Keratinocyte (primary cell): ENCODE measurements around the gene LEP. TPM values are rescaled to one million over a fixed set of nuclear protein-coding genes. Genes with fewer than 3 reads are reported as not detected.

Source experiments
- DNase-seq: peaks from one replicate; pipeline ENCODE4 v3.0.0-alpha.2; 2011; ENCODE audit warnings: low read depth, missing footprints, low spot score
- FAIRE-seq: peaks from 2 replicates; lab custom pipeline; 2011; peaks lifted over from hg19 to GRCh38; lab: Jason Lieb, UNC
- H2AFZ ChIP-seq: 2 replicates; pipeline ENCODE4 v1.6.0; 2012; ENCODE audit warnings: low read length, control low read depth, inconsistent platforms; ENCODE audit not compliant: control insufficient read depth
- H3K27ac ChIP-seq: 2 replicates; pipeline ENCODE4 v1.5.1; 2011; ENCODE audit warnings: low read length; ENCODE audit not compliant: control insufficient read depth, insufficient read depth
- H3K27me3 ChIP-seq: 3 replicates; pipeline ENCODE4 v1.6.0; 2011; ENCODE audit warnings: low read length; ENCODE audit not compliant: control insufficient read depth, insufficient read depth; ENCODE audit errors: extremely low read depth
- H3K36me3 ChIP-seq, 2 experiments: 2 replicates in 1 of 2; 3 replicates in 1 of 2; pipeline ENCODE4 v1.5.1; 2011; ENCODE audit warnings: low read length in 2 of 2, mild to moderate bottlenecking in 1 of 2; ENCODE audit not compliant: control insufficient read depth in 2 of 2, insufficient read depth in 2 of 2; ENCODE audit errors: extremely low read depth in 1 of 2
- H3K4me1 ChIP-seq: 3 replicates; pipeline ENCODE4 v1.5.1; 2011; ENCODE audit warnings: low read length; ENCODE audit not compliant: control insufficient read depth, insufficient read depth; ENCODE audit errors: extremely low read depth
- H3K4me2 ChIP-seq: 3 replicates; pipeline ENCODE4 v1.6.0; 2011; ENCODE audit warnings: low read depth, low read length; ENCODE audit not compliant: control insufficient read depth, insufficient read depth; ENCODE audit errors: extremely low read depth
- H3K4me3 ChIP-seq, 3 experiments: fragments of 200-600 bp in 1 of 3; sonication (generic) in 1 of 3; 2 replicates in 2 of 3; 3 replicates in 1 of 3; pipeline ENCODE4 v1.5.1; 2011 to 2016; ENCODE audit warnings: low read length in 3 of 3, mild to moderate bottlenecking in 3 of 3, control low read depth in 2 of 3, inconsistent platforms in 1 of 3, low read depth in 1 of 3, mixed read lengths in 1 of 3, mixed run types in 1 of 3, moderate library complexity in 1 of 3; ENCODE audit not compliant: control insufficient read depth in 2 of 3, insufficient read depth in 2 of 3; ENCODE audit errors: extremely low read depth in 1 of 3
- H3K79me2 ChIP-seq: 2 replicates; pipeline ENCODE4 v1.6.0; 2012; ENCODE audit warnings: low read length; ENCODE audit not compliant: control insufficient read depth, insufficient read depth
- H3K9ac ChIP-seq: 3 replicates; pipeline ENCODE4 v1.6.0; 2011; ENCODE audit warnings: low read length; ENCODE audit not compliant: control insufficient read depth, insufficient read depth; ENCODE audit errors: extremely low read depth
- H3K9me1 ChIP-seq: 3 replicates; pipeline ENCODE4 v1.6.0; 2011; ENCODE audit warnings: low read length; ENCODE audit not compliant: control insufficient read depth, insufficient read depth; ENCODE audit errors: extremely low read depth
- H3K9me3 ChIP-seq: 2 replicates; pipeline ENCODE4 v1.5.1; 2012; ENCODE audit warnings: low read depth, low read length; ENCODE audit not compliant: control insufficient read depth
- H4K20me1 ChIP-seq: 3 replicates; pipeline ENCODE4 v1.6.0; 2011; ENCODE audit warnings: low read length; ENCODE audit not compliant: control insufficient read depth, insufficient read depth; ENCODE audit errors: extremely low read depth
- CTCF ChIP-seq, 3 experiments: IDR thresholded peaks in 1 of 3; conservative IDR thresholded peaks in 1 of 3; optimal IDR thresholded peaks in 1 of 3; 2 replicates in 2 of 3; 3 replicates in 1 of 3; pipeline versions ENCODE3 to v1.5.1; 2011; ENCODE audit warnings: low read length in 3 of 3, mild to moderate bottlenecking in 3 of 3, moderate library complexity in 2 of 3, control low read depth in 1 of 3, inconsistent platforms in 1 of 3; ENCODE audit not compliant: insufficient read depth in 2 of 3; ENCODE audit errors: extremely low read depth in 1 of 3
- EZH2 ChIP-seq: IDR thresholded peaks from one replicate; pipeline ENCODE4 v1.6.1; 2012; ENCODE audit warnings: inconsistent platforms, mild to moderate bottlenecking, low read length, moderate library complexity
- dilution Hi-C: fragments of 300-500 bp; cut with MboI; formaldehyde crosslinking; loops from one replicate; pipeline ENCODE4 v1.7.0; 2020; ENCODE audit warnings: low sequenced_read_pairs; ENCODE audit not compliant: extremely low pct_ligation_motif_present
- polyA plus RNA-seq, 5 experiments: library from polyadenylated mRNA; depleted of rRNA in 3 of 5; stranded (reverse) in 3 of 5; stranded (forward) in 1 of 5; unstranded in 1 of 5; fragments of >200 nt; gene quantifications; 1 replicate in 1 of 5; 2 replicates in 3 of 5; 3 replicates in 1 of 5; pipeline versions ENCODE4 v1.2.1 to v1.2.3, GENCODE V29; 2011 to 2012; ENCODE audit warnings: missing spikeins in 2 of 5, low read depth in 1 of 5, low replicate concordance in 1 of 5

Gene LEP
- polyA plus RNA-seq, 1 donor (not counting 4 experiments of a cell fraction or from before 2014, with no cell fraction given), result 0.10 TPM

GRCh38 chr7:128209229-128210035, 31.6 kb upstream of the LEP start:
- FAIRE-seq, result peak; percentile 93
- H3K4me1 ChIP-seq, result no peaks in the 10 kb centered on the region
- H3K79me2 ChIP-seq, result no peaks in the 10 kb centered on the region
- H3K27ac ChIP-seq, result no peak overlapping the region
- no peak overlapping the region for H2AFZ ChIP-seq
- H4K20me1 ChIP-seq, result no peaks in the 10 kb centered on the region
- H3K9me3 ChIP-seq, result no peaks in the 10 kb centered on the region
- no peak for DNase-seq
- H3K9me1 ChIP-seq, result no peaks in the 10 kb centered on the region
- H3K4me3 ChIP-seq, result no peak overlapping the region
- H3K4me2 ChIP-seq, result no peak overlapping the region
- H3K9ac ChIP-seq, result no peak overlapping the region
- H3K36me3 ChIP-seq, result no peaks in the 10 kb centered on the region
- TF ChIP-seq EZH2 (no peak), CTCF (optimal IDR thresholded peaks at IDR 0.05 in 1 of 3, IDR thresholded peaks at IDR 0.05 in 1 of 3, conservative IDR thresholded peaks at IDR 0.05 in 1 of 3; ENCODE audit: extremely low read depth in 1 of 3, insufficient read depth in 2 of 3, low read length in 3 of 3) (peak; percentile 98 to 100 (median 98))
- peaks cover 16% of the 10 kb centered on the region for H3K27me3 ChIP-seq
- dilution Hi-C loops, result no loop called here

- H3K4me3 ChIP-seq, result no peak overlapping the region
- TF ChIP-seq EZH2, result no peak
- no peak for TF ChIP-seq CTCF (optimal IDR thresholded peaks at IDR 0.05 in 1 of 3, IDR thresholded peaks at IDR 0.05 in 1 of 3, conservative IDR thresholded peaks at IDR 0.05 in 1 of 3; ENCODE audit: extremely low read depth in 1 of 3, insufficient read depth in 2 of 3, low read length in 3 of 3)
- no peaks in the 10 kb centered on the region for H3K4me1 ChIP-seq
- dilution Hi-C loops, result no loop called here
- H3K27me3 ChIP-seq, result peaks cover 16% of the 10 kb centered on the region
- no peaks in the 10 kb centered on the region for H3K9me3 ChIP-seq
- no peak overlapping the region for H2AFZ ChIP-seq
- H3K27ac ChIP-seq, result no peak overlapping the region
- no peak for DNase-seq
- no peak for FAIRE-seq
- no peaks in the 10 kb centered on the region for H4K20me1 ChIP-seq
- H3K36me3 ChIP-seq, result no peaks in the 10 kb centered on the region
- no peak overlapping the region for H3K4me2 ChIP-seq
- no peaks in the 10 kb centered on the region for H3K79me2 ChIP-seq
- H3K9me1 ChIP-seq, result no peaks in the 10 kb centered on the region
- no peak overlapping the region for H3K9ac ChIP-seq
Measured at GRCh38 chr7:128210036-128210347, 31.1 kb upstream of the LEP start.
